GM18502 (cell line): ENCODE results near the gene SLC25A36.
"Not testable (repeated sequence)": the region's sequence is repeated elsewhere in the genome, so short reads cannot be mapped to it uniquely, and the experiment has no call there.

Experiments
- ATAC-seq: cut with Tn5 transposase; IDR thresholded peaks from one replicate; pipeline ENCODE4 v1.9.1; 2021; ENCODE audit warnings: mild to moderate bottlenecking; ENCODE audit not compliant: unreplicated experiment, poor library complexity

The SLC25A36 gene

GRCh38 chr3:140980663-140981062, 39.0 kb downstream of the SLC25A36 start:
- no peak for ATAC-seq

GRCh38 chr3:140987792-140988191, 46.2 kb downstream of the SLC25A36 start:
- not testable (repeated sequence) for ATAC-seq

- no peak for ATAC-seq
Observed at GRCh38 chr3:140994316-140994715, 52.7 kb downstream of the SLC25A36 start.

- ATAC-seq, result not testable (repeated sequence)
Observed at GRCh38 chr3:140994861-140995260, 53.2 kb downstream of the SLC25A36 start.

GRCh38 chr3:140995881-140996280, 54.2 kb downstream of the SLC25A36 start:
- no peak for ATAC-seq

GRCh38 chr3:141000027-141000663, 58.5 kb downstream of the SLC25A36 start:
- peak; percentile 71 for ATAC-seq

GRCh38 chr3:141000686-141001085, 59.0 kb downstream of the SLC25A36 start:
- no peak for ATAC-seq

GRCh38 chr3:141006344-141006743, 64.7 kb downstream of the SLC25A36 start:
- ATAC-seq, result no peak

GRCh38 chr3:141009496-141009895, 67.9 kb downstream of the SLC25A36 start:
- ATAC-seq, result no peak

- peak; percentile 89 for ATAC-seq
Observed at GRCh38 chr3:141011232-141011996, 69.8 kb downstream of the SLC25A36 start.

GRCh38 chr3:141011997-141012262, 70.3 kb downstream of the SLC25A36 start:
- ATAC-seq, result peak; percentile 22

- ATAC-seq, result no peak
Observed at GRCh38 chr3:141012571-141012970, 70.9 kb downstream of the SLC25A36 start.

GRCh38 chr3:141015481-141015880, 73.8 kb downstream of the SLC25A36 start:
- no peak for ATAC-seq

GRCh38 chr3:141017366-141018322, 76.0 kb downstream of the SLC25A36 start:
- ATAC-seq, result not testable (repeated sequence)

- ATAC-seq, result no peak
Observed at GRCh38 chr3:141019244-141019643, 77.6 kb downstream of the SLC25A36 start.

GRCh38 chr3:141020143-141020830, 78.7 kb downstream of the SLC25A36 start:
- no peak for ATAC-seq

- ATAC-seq, result no peak
Observed at GRCh38 chr3:141021261-141021660, 79.6 kb downstream of the SLC25A36 start.
